Upper lobe of left lung (tissue), 6 donors: ENCODE results near the gene R3HDM4. TPM values are rescaled to one million over a fixed set of nuclear protein-coding genes. Genes with fewer than 3 reads are reported as not detected.
A peak's percentile ranks its signal among the peaks of the same experiment; 100 is the strongest.

ENCODE experiments used
- ATAC-seq, 2 donors: fragments of 200-7000 bp; cut with Tn5 transposase; one replicate each; pipeline ENCODE4 v1.9.1; 2022; ENCODE audit warnings: mild to moderate bottlenecking in 2 of 2, moderate library complexity in 2 of 2; ENCODE audit not compliant: low FRiP score in 2 of 2
- DNase-seq, 2 donors: peaks; one replicate each; pipeline ENCODE4 v3.0.0-alpha.2; 2019 to 2020
- H3K27ac ChIP-seq, 4 donors: fragments of 200-600 bp; sonication (generic); one replicate each; pipeline ENCODE4 v1.5.1; 2016 to 2019
- H3K27me3 ChIP-seq, 4 donors: fragments of 200-600 bp; sonication (generic); one replicate each; pipeline ENCODE4 v1.5.1; 2017 to 2019
- H3K36me3 ChIP-seq, 4 donors: fragments of 200-600 bp; sonication (generic); one replicate each; pipeline ENCODE4 v1.5.1; 2016 to 2019
- H3K4me1 ChIP-seq, 4 donors: fragments of 200-600 bp; sonication (generic); one replicate each; pipeline ENCODE4 v1.5.1; 2018 to 2019
- H3K4me3 ChIP-seq, 4 donors: fragments of 200-600 bp; sonication (generic); one replicate each; pipeline ENCODE4 v1.5.1; 2017 to 2019; ENCODE audit warnings: mild to moderate bottlenecking in 2 of 4, moderate library complexity in 1 of 4
- H3K9me3 ChIP-seq, 4 donors: fragments of 200-600 bp; sonication (generic); one replicate each; pipeline ENCODE4 v1.5.1; 2018 to 2019
- EP300 ChIP-seq, 4 donors: sonication (generic); formaldehyde crosslinking; IDR thresholded peaks; one replicate each; pipeline ENCODE4 v1.5.1; 2017; ENCODE audit warnings: antibody characterized with exemption in 4 of 4, control low read depth in 2 of 4
- POLR2A ChIP-seq, 4 donors: fragments of 450-650 bp; IDR thresholded peaks; one replicate each; pipeline ENCODE4 v1.5.1; 2016 to 2017; ENCODE audit warnings: antibody characterized with exemption in 4 of 4, mild to moderate bottlenecking in 2 of 4
- POLR2AphosphoS5 ChIP-seq, 2 donors: sonication (generic); formaldehyde crosslinking; IDR thresholded peaks; one replicate each; pipeline ENCODE4 v1.5.1; 2017; ENCODE audit warnings: antibody characterized with exemption in 2 of 2
- WGBS, 2 donors: methylation state at CpG; one replicate each; pipeline ENCODE4 v1.1.5; 2017 to 2018; 5-methylcytosine and 5-hydroxymethylcytosine counted together
- total RNA-seq, 6 donors: library from RNA; depleted of rRNA in 4 of 6; stranded (reverse); fragments of >200 nt in 4 of 6; gene quantifications; one replicate each; pipeline versions ENCODE4 v1.1.0 to v1.2.1, GENCODE V29; 2016 to 2021
- TF ChIP-seq, protein P1 (sequence below), 6 experiments: fragments of 450-650 bp in 4 of 6; fragments of 200-600 bp in 2 of 6; sonication (generic) in 2 of 6; IDR thresholded peaks; one replicate each; pipeline ENCODE4 v1.5.1; 2016 to 2019; ENCODE audit warnings: antibody characterized with exemption in 6 of 6
- donor health status: DM: no; HTN: no; CAD: no; lungs with moderate emphysema.
- donor health status: DM: no; HTN: yes; CAD: no; lungs with severe emphysema.

Gene R3HDM4
- total RNA-seq, 6 donors from 2014 or later, result 39.6 to 71.2 (median 63.3) TPM

- H3K9me3 ChIP-seq, result no peaks in the 10 kb centered on the region
- ATAC-seq, result no peak
- H3K4me1 ChIP-seq, result peaks cover 9 to 20% (median 18%) of the 10 kb centered on the region in 4 donors
- H3K27me3 ChIP-seq, result no peaks in the 10 kb centered on the region
- DNase-seq, result peak in 1 of 2 donors; percentile 34
- H3K4me3 ChIP-seq, result no peak overlapping the region
- TF ChIP-seq EP300 (IDR thresholded peaks at IDR 0.05), result no peak
- TF ChIP-seq, protein P1, sequence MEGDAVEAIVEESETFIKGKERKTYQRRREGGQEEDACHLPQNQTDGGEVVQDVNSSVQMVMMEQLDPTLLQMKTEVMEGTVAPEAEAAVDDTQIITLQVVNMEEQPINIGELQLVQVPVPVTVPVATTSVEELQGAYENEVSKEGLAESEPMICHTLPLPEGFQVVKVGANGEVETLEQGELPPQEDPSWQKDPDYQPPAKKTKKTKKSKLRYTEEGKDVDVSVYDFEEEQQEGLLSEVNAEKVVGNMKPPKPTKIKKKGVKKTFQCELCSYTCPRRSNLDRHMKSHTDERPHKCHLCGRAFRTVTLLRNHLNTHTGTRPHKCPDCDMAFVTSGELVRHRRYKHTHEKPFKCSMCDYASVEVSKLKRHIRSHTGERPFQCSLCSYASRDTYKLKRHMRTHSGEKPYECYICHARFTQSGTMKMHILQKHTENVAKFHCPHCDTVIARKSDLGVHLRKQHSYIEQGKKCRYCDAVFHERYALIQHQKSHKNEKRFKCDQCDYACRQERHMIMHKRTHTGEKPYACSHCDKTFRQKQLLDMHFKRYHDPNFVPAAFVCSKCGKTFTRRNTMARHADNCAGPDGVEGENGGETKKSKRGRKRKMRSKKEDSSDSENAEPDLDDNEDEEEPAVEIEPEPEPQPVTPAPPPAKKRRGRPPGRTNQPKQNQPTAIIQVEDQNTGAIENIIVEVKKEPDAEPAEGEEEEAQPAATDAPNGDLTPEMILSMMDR (IDR thresholded peaks at IDR 0.05), result no peak
- TF ChIP-seq POLR2AphosphoS5 (IDR thresholded peaks at IDR 0.05), result no peak
- no peak for TF ChIP-seq POLR2A (IDR thresholded peaks at IDR 0.05)
- WGBS, 2 donors, result 84 to 89% methylated on average over 7 of the region's 7 CpGs
- no peak overlapping the region for H3K27ac ChIP-seq
- peaks cover 0 to 7% (median 5%) of the 10 kb centered on the region in 4 donors for H3K36me3 ChIP-seq
Measured at GRCh38 chr19:906480-906879, 6.5 kb downstream of the R3HDM4 start.

DNA sequence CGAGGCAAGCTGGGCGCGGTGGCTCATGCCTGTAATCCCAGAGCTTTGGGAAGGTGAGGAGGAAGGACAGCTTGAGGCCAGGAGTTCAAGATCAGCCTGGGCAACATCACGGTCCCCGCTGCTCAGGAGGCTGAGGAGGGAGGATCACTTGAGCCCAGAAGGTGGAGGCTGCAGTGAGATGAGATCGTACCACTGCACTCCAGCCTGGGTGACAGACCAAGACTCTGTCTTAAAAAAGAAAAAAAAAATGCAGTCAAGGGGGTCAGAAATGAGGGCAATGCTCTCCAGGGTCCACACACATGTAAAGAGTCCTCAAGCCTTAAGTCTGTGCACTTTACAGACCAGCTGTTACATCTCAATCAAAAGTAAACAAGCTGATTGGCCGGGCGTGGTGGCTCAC lies 8.5 kb downstream of the R3HDM4 start:
- Histone ChIP-seq H3K4me3 (no peak overlapping the region), H3K36me3 (peaks cover 0 to 17% (median 13%) of the 10 kb centered on the region in 4 donors), H3K27ac (no peak overlapping the region), H3K27me3 (no peaks in the 10 kb centered on the region), H3K9me3 (no peaks in the 10 kb centered on the region), H3K4me1 (peaks cover 8 to 12% (median 12%) of the 10 kb centered on the region in 4 donors)
- WGBS, 2 donors, result 84 to 89% methylated on average over 8 of the region's 8 CpGs
- TF ChIP-seq, protein P1 (IDR thresholded peaks at IDR 0.05), result no peak
- TF ChIP-seq POLR2AphosphoS5 (IDR thresholded peaks at IDR 0.05) (no peak), POLR2A (IDR thresholded peaks at IDR 0.05) (no peak), EP300 (IDR thresholded peaks at IDR 0.05) (no peak)
- ATAC-seq (no peak), DNase-seq (no peak)

- Histone ChIP-seq H3K4me1 (peaks cover 0 to under 1% (median 0%) of the 10 kb centered on the region in 4 donors), H3K36me3 (peaks cover 0 to 29% (median 25%) of the 10 kb centered on the region in 4 donors), H3K9me3 (no peaks in the 10 kb centered on the region), H3K4me3 (no peak overlapping the region), H3K27me3 (no peaks in the 10 kb centered on the region), H3K27ac (no peak overlapping the region)
- TF ChIP-seq POLR2A (IDR thresholded peaks at IDR 0.05) (no peak), POLR2AphosphoS5 (IDR thresholded peaks at IDR 0.05) (no peak), EP300 (IDR thresholded peaks at IDR 0.05) (no peak)
- TF ChIP-seq, protein P1 (IDR thresholded peaks at IDR 0.05), result no peak
- DNase-seq, result peak in 1 of 2 donors; percentile 78
- WGBS, 2 donors, result 83 to 87% methylated on average over 26 to 32 of the region's 32 CpGs
- no peak for ATAC-seq
Measured at GRCh38 chr19:903266-903797, 9.7 kb downstream of the R3HDM4 start.

- TF ChIP-seq, protein P1 (IDR thresholded peaks at IDR 0.05), result no peak
- TF ChIP-seq EP300 (IDR thresholded peaks at IDR 0.05), result no peak
- TF ChIP-seq POLR2AphosphoS5 (IDR thresholded peaks at IDR 0.05), result no peak
- TF ChIP-seq POLR2A (IDR thresholded peaks at IDR 0.05), result no peak
- H3K36me3 ChIP-seq, result peaks cover 0 to 30% (median 26%) of the 10 kb centered on the region in 4 donors
- H3K9me3 ChIP-seq, result no peaks in the 10 kb centered on the region
- 91 to 92% methylated on average over 14 of the region's 14 CpGs for WGBS, 2 donors
- H3K4me1 ChIP-seq, result no peaks in the 10 kb centered on the region
- no peak overlapping the region for H3K27ac ChIP-seq
- DNase-seq (no peak), ATAC-seq (no peak)
- H3K4me3 ChIP-seq, result no peak overlapping the region
- H3K27me3 ChIP-seq, result no peaks in the 10 kb centered on the region
Measured at GRCh38 chr19:902446-903226, 10.4 kb downstream of the R3HDM4 start.
